ENCODE measurements around the gene ITGA1.
"Not testable (repeated sequence)": the region's sequence is repeated elsewhere in the genome, so short reads cannot be mapped to it uniquely, and the experiment has no call there.

The ITGA1 gene

GRCh38 chr5:52834320-52834719 is 46.6 kb downstream of the ITGA1 start:
- no peak for DNase-seq

GRCh38 chr5:52837068-52837467 is 49.4 kb downstream of the ITGA1 start:
- DNase-seq, result no peak

- DNase-seq, result no peak
Measured at GRCh38 chr5:52837591-52838001, 49.9 kb downstream of the ITGA1 start.

- no peak for DNase-seq
Measured at GRCh38 chr5:52838326-52839015, 50.8 kb downstream of the ITGA1 start.

GRCh38 chr5:52839285-52839684 is 51.6 kb downstream of the ITGA1 start:
- DNase-seq, result no peak

GRCh38 chr5:52840277-52841050 is 52.7 kb downstream of the ITGA1 start:
- DNase-seq, result no peak

GRCh38 chr5:52841114-52841513 is 53.4 kb downstream of the ITGA1 start:
- DNase-seq, result no peak

GRCh38 chr5:52842111-52842510 is 54.4 kb downstream of the ITGA1 start:
- DNase-seq, result no peak

GRCh38 chr5:52844885-52845284 is 57.2 kb downstream of the ITGA1 start:
- no peak for DNase-seq

- no peak for DNase-seq
Measured at GRCh38 chr5:52846182-52846842, 58.6 kb downstream of the ITGA1 start.

- not testable (repeated sequence) for DNase-seq
Measured at GRCh38 chr5:52848688-52849087, 61.0 kb downstream of the ITGA1 start.

GRCh38 chr5:52849544-52849943 is 61.8 kb downstream of the ITGA1 start:
- DNase-seq, result no peak

GRCh38 chr5:52853650-52854049 is 65.9 kb downstream of the ITGA1 start:
- DNase-seq, result no peak

- no peak for DNase-seq
Measured at GRCh38 chr5:52854301-52854700, 66.6 kb downstream of the ITGA1 start.

- DNase-seq, result no peak
Measured at GRCh38 chr5:52854949-52855348, 67.2 kb downstream of the ITGA1 start.

GRCh38 chr5:52856564-52856963 is 68.8 kb downstream of the ITGA1 start:
- no peak for DNase-seq

- DNase-seq, result no peak
Measured at GRCh38 chr5:52859628-52860027, 71.9 kb downstream of the ITGA1 start.

- DNase-seq, result no peak
Measured at GRCh38 chr5:52861368-52861767, 73.7 kb downstream of the ITGA1 start.

- no peak for DNase-seq
Measured at GRCh38 chr5:52863715-52864290, 76.1 kb downstream of the ITGA1 start.

GRCh38 chr5:52864371-52864770 is 76.7 kb downstream of the ITGA1 start:
- DNase-seq, result no peak

GRCh38 chr5:52864884-52865283 is 77.2 kb downstream of the ITGA1 start:
- DNase-seq, result no peak

- DNase-seq, result not testable (repeated sequence)
Measured at GRCh38 chr5:52865991-52866390, 78.3 kb downstream of the ITGA1 start.

GRCh38 chr5:52867809-52868208 is 80.1 kb downstream of the ITGA1 start:
- no peak for DNase-seq

- DNase-seq, result no peak
Measured at GRCh38 chr5:52868417-52868816, 80.7 kb downstream of the ITGA1 start.
